HG03439 (cell line): ENCODE data around the gene STXBP5L.
A peak's percentile ranks its signal among the peaks of the same experiment; 100 is the strongest.
"Not testable (repeated sequence)": the region's sequence is repeated elsewhere in the genome, so short reads cannot be mapped to it uniquely, and the experiment has no call there.

Source experiments
- ATAC-seq: cut with Tn5 transposase; IDR thresholded peaks from one replicate; pipeline ENCODE4 v1.9.1; 2021; ENCODE audit warnings: mild to moderate bottlenecking, moderate library complexity; ENCODE audit not compliant: unreplicated experiment

STXBP5L gene

GRCh38 chr3:121414924-121415323 lies 506.9 kb downstream of the STXBP5L start:
- ATAC-seq, result no peak

GRCh38 chr3:121418182-121418581 lies 510.2 kb downstream of the STXBP5L start:
- no peak for ATAC-seq

- no peak for ATAC-seq
Measured at GRCh38 chr3:121424549-121424948, 516.5 kb downstream of the STXBP5L start.

GRCh38 chr3:121430664-121431215 lies 522.7 kb downstream of the STXBP5L start:
- ATAC-seq, result no peak

- peak; percentile 85 for ATAC-seq
Measured at GRCh38 chr3:121431726-121432517, 523.9 kb downstream of the STXBP5L start.

GRCh38 chr3:121436074-121436473 lies 528.1 kb downstream of the STXBP5L start:
- ATAC-seq, result no peak

- ATAC-seq, result no peak
Measured at GRCh38 chr3:121436641-121437040, 528.6 kb downstream of the STXBP5L start.

- ATAC-seq, result no peak
Measured at GRCh38 chr3:121443456-121443855, 535.5 kb downstream of the STXBP5L start.

- not testable (repeated sequence) for ATAC-seq
Measured at GRCh38 chr3:121451752-121452151, 543.7 kb downstream of the STXBP5L start.

GRCh38 chr3:121462565-121462964 lies 554.6 kb downstream of the STXBP5L start:
- no peak for ATAC-seq

GRCh38 chr3:121463745-121464144 lies 555.7 kb downstream of the STXBP5L start:
- no peak for ATAC-seq

GRCh38 chr3:121467085-121467484 lies 559.1 kb downstream of the STXBP5L start:
- ATAC-seq, result no peak

GRCh38 chr3:121473001-121473400 lies 565.0 kb downstream of the STXBP5L start:
- ATAC-seq, result no peak
